LHCN-M2 (cell line): Measurements from ENCODE around the gene GPR150. TPM values are rescaled to one million over a fixed set of nuclear protein-coding genes. Genes with fewer than 3 reads are reported as not detected.

ENCODE experiments used
- DNase-seq: peaks from one replicate; pipeline ENCODE4 v3.0.0-alpha.2; 2012; ENCODE audit warnings: low read depth
- polyA plus RNA-seq: library from polyadenylated mRNA; unstranded; fragments of >200 nt; gene quantifications from one replicate; pipeline ENCODE4 v1.2.1, GENCODE V29; 2012; ENCODE audit warnings: missing spikeins
- total RNA-seq: library from RNA; depleted of rRNA; stranded (reverse); fragments of >200 nt; gene quantifications from 2 replicates; pipeline ENCODE4 v1.2.3, GENCODE V29; 2014; rRNA removed

Gene GPR150
- 1.3 and 1.6 TPM in 2 replicates for total RNA-seq
- polyA plus RNA-seq, result 0.33 TPM

DNA sequence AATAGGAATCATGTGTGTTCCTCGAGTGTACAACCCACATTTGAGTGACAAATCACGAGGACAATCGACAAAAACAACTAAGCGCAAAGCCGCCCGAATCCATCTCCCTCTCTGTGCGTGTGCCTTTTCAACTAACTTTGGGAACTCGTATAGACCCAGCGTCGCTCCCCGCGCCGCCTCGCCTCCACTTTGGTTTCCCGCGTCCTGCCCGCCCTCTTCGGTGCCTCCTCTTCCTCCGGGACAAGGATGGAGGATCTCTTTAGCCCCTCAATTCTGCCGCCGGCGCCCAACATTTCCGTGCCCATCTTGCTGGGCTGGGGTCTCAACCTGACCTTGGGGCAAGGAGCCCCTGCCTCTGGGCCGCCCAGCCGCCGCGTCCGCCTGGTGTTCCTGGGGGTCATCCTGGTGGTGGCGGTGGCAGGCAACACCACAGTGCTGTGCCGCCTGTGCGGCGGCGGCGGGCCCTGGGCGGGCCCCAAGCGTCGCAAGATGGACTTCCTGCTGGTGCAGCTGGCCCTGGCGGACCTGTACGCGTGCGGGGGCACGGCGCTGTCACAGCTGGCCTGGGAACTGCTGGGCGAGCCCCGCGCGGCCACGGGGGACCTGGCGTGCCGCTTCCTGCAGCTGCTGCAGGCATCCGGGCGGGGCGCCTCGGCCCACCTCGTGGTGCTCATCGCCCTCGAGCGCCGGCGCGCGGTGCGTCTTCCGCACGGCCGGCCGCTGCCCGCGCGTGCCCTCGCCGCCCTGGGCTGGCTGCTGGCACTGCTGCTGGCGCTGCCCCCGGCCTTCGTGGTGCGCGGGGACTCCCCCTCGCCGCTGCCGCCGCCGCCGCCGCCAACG lies at the start of gene GPR150:
Gene GPR150 (plus strand): TSS at position 58 of the 840 bp plus-strand sequence. CDS start 189 bp downstream, at position 247.
- DNase-seq, result peak; percentile 73

- no peak for DNase-seq
Measured at GRCh38 chr5:95572016-95572415, 47.9 kb upstream of the GPR150 start.

- DNase-seq, result no peak
Measured at GRCh38 chr5:95581576-95581975, 38.3 kb upstream of the GPR150 start.

GRCh38 chr5:95583992-95584391 lies 35.9 kb upstream of the GPR150 start:
- no peak for DNase-seq

DNA sequence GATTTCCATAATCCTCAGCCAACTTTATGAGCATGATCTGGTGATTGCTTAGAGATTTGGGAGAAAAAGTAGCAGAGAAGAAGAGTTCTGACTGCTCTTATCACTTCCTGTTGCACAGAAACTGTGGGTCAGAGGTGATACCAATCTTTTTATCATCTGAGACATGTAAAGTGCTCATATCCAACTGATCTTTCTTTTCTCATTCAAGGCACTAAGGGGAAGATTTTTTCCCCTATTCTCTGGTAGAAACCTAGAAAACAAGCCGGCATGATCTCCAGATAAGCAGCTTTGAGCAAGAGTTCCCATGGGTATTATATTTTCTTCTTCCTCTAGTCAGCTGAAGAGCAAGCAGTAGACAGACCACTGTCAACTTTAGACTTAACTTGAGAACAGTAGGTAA lies 29.0 kb upstream of the GPR150 start:
- peak; percentile 3 for DNase-seq

DNA sequence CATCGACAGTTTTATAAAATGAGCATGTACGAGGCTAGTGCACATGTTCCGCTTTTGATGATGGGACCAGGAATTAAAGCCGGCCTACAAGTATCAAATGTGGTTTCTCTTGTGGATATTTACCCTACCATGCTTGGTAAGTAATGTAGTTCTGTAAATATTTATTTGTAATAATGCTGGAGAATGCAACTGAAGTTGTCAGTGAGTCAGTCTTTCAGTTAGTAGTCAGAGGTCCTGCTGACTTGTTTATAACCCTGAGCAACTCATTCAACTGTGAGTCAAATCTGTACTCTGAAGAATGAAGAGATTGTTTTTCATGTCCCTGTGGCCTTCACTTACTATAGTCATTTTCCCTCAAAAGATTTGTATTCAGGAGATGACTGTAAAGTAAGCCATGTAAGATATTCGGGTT lies 28.4 kb upstream of the GPR150 start:
- DNase-seq, result peak; percentile 87

- no peak for DNase-seq
Measured at GRCh38 chr5:95595289-95595931, 24.5 kb upstream of the GPR150 start.

DNA sequence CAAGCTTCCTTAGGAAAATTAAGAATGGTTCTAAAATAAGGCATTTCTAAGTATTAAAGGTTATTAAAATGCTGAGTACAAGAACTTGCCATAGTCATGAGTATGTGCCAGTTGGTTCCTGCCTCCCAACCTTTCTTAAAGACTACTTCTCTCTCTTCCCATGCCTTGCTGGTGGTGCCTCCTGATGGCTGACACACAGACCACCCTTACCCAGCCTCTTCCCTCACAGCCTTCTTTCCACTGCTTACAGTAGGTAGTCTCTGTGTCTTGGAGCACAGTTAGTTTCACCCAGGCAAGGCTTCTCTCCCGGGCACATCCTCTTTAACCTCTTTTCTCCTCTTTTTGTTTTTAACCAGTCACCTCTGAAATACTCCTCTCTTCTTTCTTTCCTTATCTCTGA lies 20.6 kb upstream of the GPR150 start:
- no peak for DNase-seq

- no peak for DNase-seq
Measured at GRCh38 chr5:95600557-95600956, 19.3 kb upstream of the GPR150 start.

- no peak for DNase-seq
Measured at GRCh38 chr5:95605786-95606185, 14.1 kb upstream of the GPR150 start.

DNA sequence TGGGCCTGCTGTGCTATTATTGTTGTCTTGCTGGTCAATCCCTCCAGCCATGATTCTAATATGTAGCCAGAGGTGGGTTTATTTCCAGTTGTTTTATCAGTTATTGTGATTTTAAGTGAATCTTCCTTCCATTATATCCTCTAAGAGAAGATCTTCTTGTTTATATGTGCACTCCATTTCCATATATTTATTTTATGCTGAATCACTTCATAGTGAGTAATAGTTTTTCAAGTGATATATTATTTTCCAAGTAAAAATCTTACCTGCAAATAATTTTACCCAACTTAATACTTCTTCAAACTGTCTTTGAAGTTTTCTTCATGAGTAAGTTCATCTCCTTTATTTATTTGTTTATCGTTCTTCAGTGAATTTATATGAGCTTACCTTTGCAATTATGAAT lies 13.5 kb upstream of the GPR150 start:
- DNase-seq, result no peak

DNA sequence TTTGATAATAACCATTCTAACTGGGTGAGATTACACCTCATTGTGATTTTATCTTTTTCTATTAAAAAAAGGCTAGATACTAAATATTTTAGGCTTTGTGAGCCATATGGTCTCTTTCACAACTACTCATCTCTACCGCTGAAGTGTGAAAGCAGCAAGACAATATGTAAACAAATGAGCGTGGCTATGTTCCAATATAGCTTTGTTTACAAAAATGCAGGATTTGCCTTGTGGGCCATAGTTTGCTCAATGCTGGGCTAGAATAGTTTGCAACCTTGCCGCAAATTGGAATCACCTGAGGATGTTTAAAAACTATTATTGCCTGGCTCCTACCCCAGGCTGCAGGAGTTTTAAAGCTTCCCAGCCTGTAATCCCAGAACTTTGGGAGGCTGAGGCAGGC lies 10.2 kb upstream of the GPR150 start:
- no peak for DNase-seq

GRCh38 chr5:95610546-95610945 lies 9.3 kb upstream of the GPR150 start:
- no peak for DNase-seq

DNA sequence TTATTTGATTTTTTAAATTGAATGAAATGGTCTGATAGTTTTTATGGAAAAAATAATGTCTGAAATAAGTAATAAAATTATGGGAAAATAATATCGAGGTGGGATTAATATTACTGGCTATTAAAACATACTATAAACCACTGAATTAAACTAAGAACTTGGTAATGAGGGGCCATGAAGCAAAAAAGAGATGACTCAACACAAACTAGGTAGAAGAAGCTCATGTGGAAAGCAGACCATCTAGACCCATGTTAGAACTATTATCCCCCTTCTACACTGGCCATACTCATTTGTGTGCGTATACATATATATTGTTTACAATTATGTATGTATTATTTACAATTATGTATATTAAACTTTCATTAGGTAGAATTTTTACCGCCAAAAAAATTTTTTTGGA lies 8.5 kb upstream of the GPR150 start:
- no peak for DNase-seq

- DNase-seq, result no peak
Measured at GRCh38 chr5:95613514-95613913, 6.4 kb upstream of the GPR150 start.

DNA sequence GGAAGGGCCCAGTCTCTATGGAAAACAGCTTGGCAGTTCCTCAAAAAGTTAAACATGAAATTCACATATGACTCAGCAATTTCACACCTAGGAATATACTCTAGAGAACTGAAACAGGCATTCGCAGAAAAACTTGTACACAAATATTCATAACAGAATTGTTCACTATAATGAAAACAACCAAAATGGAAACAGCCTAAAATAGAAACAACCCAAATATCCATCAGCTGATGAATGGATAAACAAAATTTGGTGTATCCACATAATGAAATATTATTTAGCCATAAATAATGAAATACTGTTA lies 4.8 kb upstream of the GPR150 start:
- DNase-seq, result no peak

- DNase-seq, result peak; percentile 77
Measured at GRCh38 chr5:95617057-95617456, 2.8 kb upstream of the GPR150 start.

GRCh38 chr5:95619096-95619495 lies 791 bp upstream of the GPR150 start:
- no peak for DNase-seq

GRCh38 chr5:95619514-95620029 lies 315 bp upstream of the GPR150 start:
- no peak for DNase-seq

- DNase-seq, result no peak
Measured at GRCh38 chr5:95620870-95621838, 1.3 kb downstream of the GPR150 start.

DNA sequence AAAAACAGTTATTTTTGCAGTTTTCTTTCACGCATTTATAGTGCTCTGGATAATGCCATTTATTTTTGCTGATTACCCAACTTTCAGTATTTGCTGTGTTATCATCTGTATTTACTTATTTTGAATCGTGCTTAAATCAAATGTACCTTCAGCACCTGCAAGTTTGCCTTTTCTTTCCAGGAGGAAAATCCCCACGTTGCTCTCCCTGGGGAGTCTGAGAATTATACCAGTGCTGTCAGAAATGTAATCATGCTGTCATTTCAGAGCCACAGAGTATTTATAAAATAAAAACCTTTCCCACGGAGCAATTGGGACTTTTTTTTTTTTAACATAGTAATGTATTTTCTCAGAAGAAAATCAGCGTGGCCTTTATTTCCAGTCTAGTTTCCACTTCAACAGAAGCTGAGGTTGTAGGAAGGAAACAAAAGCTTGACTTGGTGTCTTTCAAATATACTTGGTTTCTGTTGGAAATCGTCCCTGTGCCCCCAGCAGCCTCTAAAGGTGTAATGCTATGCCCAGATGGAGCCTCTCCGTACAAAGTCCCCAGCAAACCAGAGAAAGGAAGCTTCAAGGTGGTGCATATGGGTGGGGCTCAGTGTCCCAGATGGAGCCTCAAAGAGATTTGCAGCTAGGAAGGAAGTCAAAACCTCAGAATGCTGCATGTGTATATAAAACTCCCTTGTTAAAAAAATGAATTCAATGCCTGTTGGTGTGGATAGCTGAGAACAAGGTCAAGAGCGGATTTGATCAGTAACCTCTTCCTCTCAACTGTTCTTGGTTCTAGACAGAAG lies 2.1 kb downstream of the GPR150 start:
- DNase-seq, result no peak
